GM12891 (cell line): ENCODE measurements around the gene ATP23. TPM values are rescaled to one million over a fixed set of nuclear protein-coding genes. Genes with fewer than 3 reads are reported as not detected.

Source experiments
- DNase-seq: peaks from one replicate; pipeline ENCODE4 v3.0.0; 2011; ENCODE audit warnings: low spot score; ENCODE audit not compliant: insufficient read length
- FAIRE-seq: peaks from 2 replicates; lab custom pipeline; 2011; peaks lifted over from hg19 to GRCh38; lab: Jason Lieb, UNC
- PAX5 ChIP-seq: IDR thresholded peaks from 2 replicates; pipeline ENCODE4 v1.6.1; 2011; ENCODE audit warnings: low read length, moderate library complexity, mild to moderate bottlenecking; ENCODE audit not compliant: insufficient read depth, severe bottlenecking
- POLR2A ChIP-seq: IDR thresholded peaks from 2 replicates; pipeline ENCODE4 v1.6.1; 2011; ENCODE audit warnings: low read depth, low read length, control low read depth
- POLR2AphosphoS5 ChIP-seq: IDR thresholded peaks from 2 replicates; pipeline ENCODE4 v1.6.1; 2011; ENCODE audit warnings: low read depth, low read length, control low read depth
- POU2F2 ChIP-seq: IDR thresholded peaks from 2 replicates; pipeline ENCODE4 v1.6.1; 2011; ENCODE audit warnings: low read depth, mild to moderate bottlenecking, control low read depth, low read length, moderate library complexity
- SPI1 ChIP-seq: IDR thresholded peaks from 2 replicates; pipeline ENCODE4 v1.6.1; 2011; ENCODE audit warnings: low read depth, low read length, control low read depth
- TAF1 ChIP-seq: IDR thresholded peaks from 2 replicates; pipeline ENCODE4 v1.6.1; 2011; ENCODE audit warnings: low read depth, low read length, control low read depth
- polyA plus RNA-seq: library from polyadenylated mRNA; unstranded; fragments of >200 nt; gene quantifications from one replicate; pipeline ENCODE4 v1.2.1, GENCODE V29; 2012; ENCODE audit warnings: low read depth, missing spikeins, inconsistent platforms; ENCODE audit not compliant: missing spikeins

Gene ATP23
- polyA plus RNA-seq: 11.8 TPM

- FAIRE-seq: peak; percentile 97
- TF ChIP-seq SPI1: no peak
- peak; percentile 54; the same call in 1 of the 2 replicates for TF ChIP-seq TAF1
- no peak for TF ChIP-seq PAX5
- peak; percentile 90 for TF ChIP-seq POLR2A
- no peak for TF ChIP-seq POU2F2
- TF ChIP-seq POLR2AphosphoS5: peak; percentile 92
- peak; percentile 80 for DNase-seq
Measured at GRCh38 chr12:57941165-57941894, at the start of gene ATP23. Gene ATP23, plus strand, starts transcription at chr12:57941567. Its CDS starts 135 bp downstream, at chr12:57941702.

GRCh38 chr12:57892232-57892972 is 49.0 kb upstream of the ATP23 start:
- FAIRE-seq: peak; percentile 56

GRCh38 chr12:57893431-57894353 is 47.7 kb upstream of the ATP23 start:
- FAIRE-seq (no peak), DNase-seq (no peak)
- TF ChIP-seq SPI1: no peak
- no peak for TF ChIP-seq POU2F2
- TF ChIP-seq PAX5: no peak
- TF ChIP-seq POLR2A: no peak
- no peak for TF ChIP-seq POLR2AphosphoS5
- no peak for TF ChIP-seq TAF1

More at GRCh38 chr12:57892232-57892972, 49.0 kb upstream of the ATP23 start:
- TF ChIP-seq POLR2AphosphoS5 (no peak), SPI1 (peak; percentile 44; the same call in 1 of the 2 replicates), TAF1 (no peak)
- no peak for DNase-seq

- no peak for TF ChIP-seq PAX5
- no peak for TF ChIP-seq TAF1
- no peak for TF ChIP-seq SPI1
- no peak for TF ChIP-seq POU2F2
- no peak for TF ChIP-seq POLR2AphosphoS5
- no peak for TF ChIP-seq POLR2A
- FAIRE-seq (no peak), DNase-seq (no peak)
Measured at GRCh38 chr12:57894399-57895292, 46.7 kb upstream of the ATP23 start.

- DNase-seq: no peak
- no peak for TF ChIP-seq POLR2AphosphoS5
- no peak for TF ChIP-seq PAX5
- TF ChIP-seq POLR2A: no peak
- no peak for TF ChIP-seq SPI1
- TF ChIP-seq POU2F2: no peak
- TF ChIP-seq TAF1: no peak
- FAIRE-seq: no peak
Measured at GRCh38 chr12:57895389-57896114, 45.8 kb upstream of the ATP23 start.

GRCh38 chr12:57896115-57896433 is 45.3 kb upstream of the ATP23 start:
- FAIRE-seq: no peak
- TF ChIP-seq TAF1: no peak
- no peak for DNase-seq

- DNase-seq (no peak), FAIRE-seq (peak; percentile 33)
- TF ChIP-seq POU2F2: no peak
- TF ChIP-seq SPI1: no peak
- no peak for TF ChIP-seq PAX5
- TF ChIP-seq POLR2AphosphoS5: no peak
- no peak for TF ChIP-seq POLR2A
- no peak for TF ChIP-seq TAF1
Measured at GRCh38 chr12:57896434-57897201, 44.7 kb upstream of the ATP23 start.

- TF ChIP-seq SPI1 (no peak), PAX5 (no peak), POU2F2 (no peak), TAF1 (no peak), POLR2AphosphoS5 (no peak), POLR2A (no peak)
- DNase-seq (no peak), FAIRE-seq (peak; percentile 76)
Measured at GRCh38 chr12:57897286-57897974, 43.9 kb upstream of the ATP23 start.
